IMR-90 (cell line): ENCODE results near the gene DYRK3. TPM values are rescaled to one million over a fixed set of nuclear protein-coding genes. Genes with fewer than 3 reads are reported as not detected.

ENCODE experiments used
- ATAC-seq: fragments of 200-7000 bp; cut with Tn5 transposase; 2 replicates; pipeline ENCODE4 v1.9.1; 2020; ENCODE audit warnings: low read depth, mild to moderate bottlenecking, moderate library complexity
- BruUV-seq: library from RNA; stranded (reverse); fragments of 400-500 nt; replicated peaks from 2 replicates; lab custom pipeline; 2021; lab: Mats Ljungman, UMichigan
- CTCF ChIA-PET: fragments of 300-600 bp; formaldehyde crosslinking; extraction: SDS; loops from one replicate; lab custom pipeline; 2021; ENCODE audit warnings: antibody characterized with exemption; lab: Yijun Ruan, JAX
- POLR2A ChIA-PET: fragments of 300-600 bp; sonication (Branson Sonifier 250); formaldehyde crosslinking; loops from one replicate; lab custom pipeline; 2022; ENCODE audit warnings: antibody characterized with exemption; ENCODE audit not compliant: unreplicated experiment; lab: Charles Lee
- DNase-seq: peaks from one replicate; pipeline ENCODE4 v3.0.0; 2013
- H2AFZ ChIP-seq: replicated peaks from 2 replicates; pipeline ENCODE3; 2013; ENCODE audit warnings: low read length, mild to moderate bottlenecking; ENCODE audit not compliant: poor library complexity
- H2AK5ac ChIP-seq: 2 replicates; pipeline ENCODE4 v1.6.1; 2013; ENCODE audit warnings: low read depth, low read length, inconsistent platforms
- H2AK9ac ChIP-seq: replicated peaks from 2 replicates; pipeline ENCODE3; 2013; ENCODE audit warnings: mild to moderate bottlenecking, low read depth, low read length, moderate library complexity; ENCODE audit not compliant: poor library complexity
- H2BK120ac ChIP-seq: 2 replicates; pipeline ENCODE4 v1.6.1; 2013; ENCODE audit warnings: low read depth, low read length, inconsistent platforms
- H2BK15ac ChIP-seq: 3 replicates; pipeline ENCODE4 v1.6.1; 2013; ENCODE audit warnings: low read depth, low read length, inconsistent platforms
- H2BK20ac ChIP-seq: 2 replicates; pipeline ENCODE4 v1.6.1; 2013; ENCODE audit warnings: low read depth, mild to moderate bottlenecking, inconsistent platforms, low read length, moderate library complexity
- H2BK5ac ChIP-seq: 2 replicates; pipeline ENCODE4 v1.6.1; 2013; ENCODE audit warnings: mild to moderate bottlenecking, low read depth, low read length, inconsistent platforms; ENCODE audit not compliant: poor library complexity, severe bottlenecking
- H3K14ac ChIP-seq: replicated peaks from 2 replicates; pipeline ENCODE4 v1.6.1; 2013; ENCODE audit warnings: low read depth, low read length, inconsistent platforms
- H3K18ac ChIP-seq: 2 replicates; pipeline ENCODE4 v1.6.1; 2013; ENCODE audit warnings: low read depth, low read length, control low read depth
- H3K23ac ChIP-seq: 2 replicates; pipeline ENCODE4 v1.6.1; 2013; ENCODE audit warnings: low read depth, low read length, inconsistent platforms
- H3K27ac ChIP-seq: 2 replicates; pipeline ENCODE4 v1.5.1; 2013; ENCODE audit warnings: mild to moderate bottlenecking, control low read depth, low read length; ENCODE audit not compliant: insufficient read depth
- H3K27me3 ChIP-seq: 2 replicates; pipeline ENCODE4 v1.6.1; 2013; ENCODE audit warnings: low read length; ENCODE audit not compliant: control insufficient read depth, insufficient read depth
- H3K36me3 ChIP-seq: 2 replicates; pipeline ENCODE4 v1.6.1; 2013; ENCODE audit warnings: low read length, mixed read lengths; ENCODE audit not compliant: control insufficient read depth, insufficient read depth
- H3K4ac ChIP-seq: 2 replicates; pipeline ENCODE4 v1.6.1; 2013; ENCODE audit warnings: low read depth, low read length, inconsistent platforms
- H3K4me1 ChIP-seq: 2 replicates; pipeline ENCODE4 v1.6.1; 2013; ENCODE audit warnings: low read length, mixed read lengths; ENCODE audit not compliant: control insufficient read depth, insufficient read depth
- H3K4me2 ChIP-seq: 2 replicates; pipeline ENCODE4 v1.6.1; 2013; ENCODE audit warnings: low read depth, mild to moderate bottlenecking, control low read depth, low read length, moderate library complexity
- H3K4me3 ChIP-seq: 2 replicates; pipeline ENCODE4 v1.5.1; 2013; ENCODE audit warnings: low read depth, mild to moderate bottlenecking, control low read depth, low read length, moderate library complexity; ENCODE audit not compliant: insufficient read depth
- H3K56ac ChIP-seq: 2 replicates; pipeline ENCODE4 v1.6.1; 2013; ENCODE audit warnings: low read length, inconsistent platforms; ENCODE audit not compliant: insufficient read depth; ENCODE audit errors: extremely low read depth
- H3K79me1 ChIP-seq, 2 experiments: 2 replicates each; pipeline ENCODE4 v1.6.1; 2013; ENCODE audit warnings: low read length in 2 of 2, inconsistent platforms in 1 of 2, low read depth in 1 of 2
- H3K9ac ChIP-seq: 2 replicates; pipeline ENCODE4 v1.6.1; 2013; ENCODE audit warnings: low read depth, low read length, control low read depth
- H3K9me1 ChIP-seq: 2 replicates; pipeline ENCODE4 v1.6.1; 2013; ENCODE audit warnings: low read length, inconsistent platforms; ENCODE audit not compliant: insufficient read depth
- H3K9me3 ChIP-seq: 2 replicates; pipeline ENCODE4 v1.6.1; 2013; ENCODE audit warnings: low read length; ENCODE audit not compliant: control insufficient read depth, insufficient read depth
- H4K20me1 ChIP-seq: 2 replicates; pipeline ENCODE4 v1.6.1; 2013; ENCODE audit warnings: low read length, inconsistent platforms; ENCODE audit not compliant: insufficient read depth
- H4K5ac ChIP-seq: 2 replicates; pipeline ENCODE4 v1.6.1; 2013; ENCODE audit warnings: mild to moderate bottlenecking, low read depth, low read length, control low read depth
- H4K8ac ChIP-seq, 2 experiments: 2 replicates each; pipeline ENCODE4 v1.6.1; 2013; ENCODE audit warnings: low read depth in 2 of 2, low read length in 2 of 2, control low read depth in 1 of 2, inconsistent platforms in 1 of 2
- H4K91ac ChIP-seq: 2 replicates; pipeline ENCODE4 v1.6.1; 2013; ENCODE audit warnings: low read depth, low read length, inconsistent platforms; ENCODE audit not compliant: insufficient read depth
- CTCF ChIP-seq: conservative IDR thresholded peaks from 2 replicates; pipeline ENCODE4 v1.5.1; 2012; ENCODE audit warnings: mild to moderate bottlenecking, low read depth, low read length, improper control_type of control experiment
- RFX5 ChIP-seq: IDR thresholded peaks from 2 replicates; pipeline ENCODE4 v1.8.0; 2012; ENCODE audit warnings: low read depth, mild to moderate bottlenecking, low read length, moderate library complexity
- WGBS, 2 experiments: methylation state at CpG; one replicate each; pipeline versions ENCODE4 v1.1.5 to v1.1.7; 2013; ENCODE audit warnings: missing lambda C conversion rate in 2 of 2; ENCODE audit not compliant: insufficient read length in 1 of 2; ENCODE audit errors: extremely low coverage in 2 of 2; 5-methylcytosine and 5-hydroxymethylcytosine counted together
- dilution Hi-C: fragments of 300-500 bp; cut with HindIII; formaldehyde crosslinking; loops from one replicate; pipeline ENCODE4 v1.14.3; 2018; ENCODE audit warnings: low sequenced_read_pairs; ENCODE audit not compliant: unreplicated experiment
- in situ Hi-C: fragments of 300-500 bp; cut with MboI; formaldehyde crosslinking; loops from 3 replicates; pipeline ENCODE4 v1.14.3; 2019; ENCODE audit warnings: low sequenced_read_pairs, inconsistent platforms, mixed read lengths
- intact Hi-C: fragments of 100-400 bp; cut with micrococcal nuclease; formaldehyde crosslinking; loops from 2 replicates; pipeline ENCODE4 v1.10.0; 2022
- polyA plus RNA-seq, 3 experiments: library from polyadenylated mRNA; depleted of rRNA; stranded (reverse); fragments of >200 nt; gene quantifications; 2 replicates each; pipeline ENCODE4 v1.2.3, GENCODE V29; 2012; ENCODE audit warnings: low replicate concordance in 1 of 3
- total RNA-seq: library from RNA; depleted of rRNA; stranded (reverse); fragments of >200 nt; gene quantifications from 2 replicates; pipeline ENCODE4 v1.2.3, GENCODE V29; 2012

Gene DYRK3
- total and polyA plus RNA-seq, 2 of the 4 experiments (the other 2 are of a cell fraction): 5.5 to 22.0 TPM

- Histone ChIP-seq H3K4ac (no peak overlapping the region), H3K36me3 (peaks cover 4% of the 10 kb centered on the region; the same call in 1 of the 2 replicates), H3K14ac (no peak overlapping the region), H3K18ac (no peak overlapping the region), H3K9me1 (peaks cover 80% of the 10 kb centered on the region), H3K27me3 (no peaks in the 10 kb centered on the region), H4K20me1 (peaks cover 100% of the 10 kb centered on the region), H4K5ac (no peak overlapping the region), H3K9me3 (no peaks in the 10 kb centered on the region), H3K23ac (peak overlapping the region; percentile 49), H2BK15ac (no peak overlapping the region), H3K9ac (no peak overlapping the region), H3K27ac (peak overlapping the region; percentile 26; the same call in 1 of the 2 replicates), H2BK5ac (peak overlapping the region; percentile 11), H2BK20ac (no peak overlapping the region), H3K79me1 (peaks cover 21 to 95% of the 10 kb centered on the region in 2 experiments; a peak in 3 of 4 replicates), H4K91ac (no peak overlapping the region), H2BK120ac (no peak overlapping the region), H2AFZ (no peak overlapping the region), H3K4me3 (no peak overlapping the region), H2AK5ac (no peak overlapping the region), H4K8ac (no peak overlapping the region), H3K56ac (no peak overlapping the region), H2AK9ac (no peak overlapping the region), H3K4me1 (peaks cover 62% of the 10 kb centered on the region), H3K4me2 (peak overlapping the region; percentile 28; the same call in 1 of the 2 replicates)
- in situ Hi-C loops: no loop called here
- WGBS, 2 experiments: 57% methylated on average over 3 of the region's 8 CpGs; no CpG with 5 or more reads in 1 of the 2 experiments
- CTCF ChIA-PET: interaction anchor here (0.6 to 1.0 kb wide), 3 partner anchors 28 to 179 kb away, joined by 3 to 4 read pairs (median 4); no protein-coding TSS in a partner anchor
- TF ChIP-seq CTCF: no peak
- peak; percentile 41; the same call in 1 of the 2 replicates for TF ChIP-seq RFX5
- intact Hi-C loops: no loop called here
- dilution Hi-C loops: no loop called here
- POLR2A ChIA-PET: no interaction called here
- BruUV-seq: no TSS peak
- ATAC-seq: peak; percentile 7
- peak; percentile 37 for DNase-seq
Observed at GRCh38 chr1:206691604-206692003, 56.3 kb downstream of the DYRK3 start.
